H9 (cell line): ENCODE results near the gene PCDHGC5. TPM values are rescaled to one million over a fixed set of nuclear protein-coding genes. Genes with fewer than 3 reads are reported as not detected.

Experiments used
- DNase-seq: peaks from one replicate; pipeline ENCODE4 v3.0.0-alpha.2; 2017
- H2AFZ ChIP-seq: one replicate; pipeline ENCODE4 v1.6.1; 2013; ENCODE audit warnings: mild to moderate bottlenecking, low read length, control low read depth, moderate library complexity
- H2AK5ac ChIP-seq: 2 replicates; pipeline ENCODE4 v1.6.1; 2013; ENCODE audit warnings: low read length, control low read depth, mixed read lengths; ENCODE audit not compliant: insufficient read length
- H2BK120ac ChIP-seq: one replicate; pipeline ENCODE4 v1.6.1; 2013; ENCODE audit warnings: low read depth, mild to moderate bottlenecking, low read length, control low read depth, inconsistent platforms; ENCODE audit not compliant: poor library complexity, severe bottlenecking
- H2BK12ac ChIP-seq: 2 replicates; pipeline ENCODE4 v1.6.1; 2013; ENCODE audit warnings: low read length, control low read depth, mixed read lengths, low read depth; ENCODE audit not compliant: insufficient read length
- H2BK15ac ChIP-seq: 2 replicates; pipeline ENCODE4 v1.6.1; 2013; ENCODE audit warnings: low read depth, low read length, control low read depth
- H2BK20ac ChIP-seq: one replicate; pipeline ENCODE4 v1.6.1; 2013; ENCODE audit warnings: low read depth, mild to moderate bottlenecking, low read length, control low read depth, inconsistent platforms; ENCODE audit not compliant: poor library complexity, severe bottlenecking
- H2BK5ac ChIP-seq: 2 replicates; pipeline ENCODE4 v1.6.1; 2013; ENCODE audit warnings: low read length, control low read depth, mixed read lengths; ENCODE audit not compliant: insufficient read length
- H3K14ac ChIP-seq: 2 replicates; pipeline ENCODE4 v1.6.1; 2013; ENCODE audit warnings: low read length, control low read depth; ENCODE audit not compliant: insufficient read depth
- H3K18ac ChIP-seq: 2 replicates; pipeline ENCODE4 v1.6.1; 2013; ENCODE audit warnings: low read depth, mild to moderate bottlenecking, mixed read lengths, low read length, control low read depth; ENCODE audit not compliant: insufficient read length
- H3K23ac ChIP-seq: 2 replicates; pipeline ENCODE4 v1.6.1; 2013; ENCODE audit warnings: low read length, control low read depth, mixed read lengths, low read depth; ENCODE audit not compliant: insufficient read length
- H3K23me2 ChIP-seq: 2 replicates; pipeline ENCODE4 v1.6.1; 2013; ENCODE audit warnings: low read depth, mild to moderate bottlenecking, mixed read lengths, low read length, control low read depth; ENCODE audit not compliant: insufficient read length, poor library complexity, severe bottlenecking
- H3K27ac ChIP-seq: 2 replicates; pipeline ENCODE4 v1.5.1; 2013; ENCODE audit warnings: low read length, control low read depth, mixed read lengths, low read depth; ENCODE audit not compliant: insufficient read length
- H3K27me3 ChIP-seq: 2 replicates; pipeline ENCODE4 v1.6.1; 2013; ENCODE audit warnings: low read length, control low read depth, inconsistent platforms; ENCODE audit not compliant: insufficient read depth
- H3K4ac ChIP-seq: 2 replicates; pipeline ENCODE4 v1.6.1; 2013; ENCODE audit warnings: low read depth, mild to moderate bottlenecking, control low read depth, inconsistent platforms, low read length, moderate library complexity
- H3K4me1 ChIP-seq: 2 replicates; pipeline ENCODE4 v1.6.1; 2013; ENCODE audit warnings: low read length, control low read depth, inconsistent platforms; ENCODE audit not compliant: insufficient read depth
- H3K4me2 ChIP-seq: 2 replicates; pipeline ENCODE4 v1.6.1; 2013; ENCODE audit warnings: low read length, control low read depth, mixed read lengths; ENCODE audit not compliant: insufficient read length, insufficient read depth
- H3K56ac ChIP-seq: 2 replicates; pipeline ENCODE4 v1.6.1; 2013; ENCODE audit warnings: low read depth, mild to moderate bottlenecking, mixed read lengths, low read length, control low read depth; ENCODE audit not compliant: insufficient read length
- H3K79me1 ChIP-seq: 2 replicates; pipeline ENCODE4 v1.6.1; 2013; ENCODE audit warnings: low read depth, mild to moderate bottlenecking, moderate library complexity, low read length, control low read depth, inconsistent platforms; ENCODE audit not compliant: insufficient read depth, poor library complexity, severe bottlenecking
- H3K79me2 ChIP-seq: 2 replicates; pipeline ENCODE4 v1.6.1; 2013; ENCODE audit warnings: low read length, control low read depth, inconsistent platforms; ENCODE audit not compliant: insufficient read depth
- H3K9ac ChIP-seq: 2 replicates; pipeline ENCODE4 v1.6.1; 2013; ENCODE audit warnings: low read length, control low read depth, mixed read lengths; ENCODE audit not compliant: insufficient read length; ENCODE audit errors: extremely low read depth
- H3K9me3 ChIP-seq: one replicate; pipeline ENCODE4 v1.6.1; 2013; ENCODE audit warnings: low read depth, low read length, inconsistent platforms; ENCODE audit not compliant: control insufficient read depth
- H3T11ph ChIP-seq: one replicate; pipeline ENCODE4 v1.6.1; 2013; ENCODE audit warnings: mild to moderate bottlenecking, low read length, control low read depth, inconsistent platforms
- H4K20me1 ChIP-seq: one replicate; pipeline ENCODE4 v1.6.1; 2013; ENCODE audit not compliant: control insufficient read depth, insufficient read length, insufficient read depth
- H4K5ac ChIP-seq: 2 replicates; pipeline ENCODE4 v1.6.1; 2013; ENCODE audit warnings: low read depth, mild to moderate bottlenecking, mixed read lengths, low read length, control low read depth; ENCODE audit not compliant: insufficient read length
- H4K8ac ChIP-seq: replicated peaks from 2 replicates; pipeline ENCODE4 v1.6.1; 2013; ENCODE audit warnings: low read length, control low read depth, mixed read lengths, low read depth; ENCODE audit not compliant: insufficient read length
- H4K91ac ChIP-seq: 2 replicates; pipeline ENCODE4 v1.6.1; 2013; ENCODE audit warnings: low read depth, mild to moderate bottlenecking, moderate library complexity, mixed read lengths, low read length, control low read depth; ENCODE audit not compliant: insufficient read length
- H3K27ac Mint-ChIP-seq, 3 experiments: 2 replicates in 2 of 3; 3 replicates in 1 of 3; pipeline ENCODE4 v1.8.0; 2020 to 2021; ENCODE audit warnings: mixed read lengths in 3 of 3, mild to moderate bottlenecking in 1 of 3, moderate library complexity in 1 of 3
- H3K27me3 Mint-ChIP-seq: 2 replicates; pipeline ENCODE4 v1.8.0; 2021; ENCODE audit warnings: low read depth, mild to moderate bottlenecking, moderate library complexity, mixed read lengths
- H3K36me3 Mint-ChIP-seq, 3 experiments: 2 replicates in 2 of 3; 3 replicates in 1 of 3; pipeline ENCODE4 v1.8.0; 2020 to 2021; ENCODE audit warnings: low read depth in 3 of 3, mixed read lengths in 3 of 3; ENCODE audit not compliant: insufficient read depth in 1 of 3
- H3K4me1 Mint-ChIP-seq, 2 experiments: 2 replicates each; pipeline ENCODE4 v1.8.0; 2020; ENCODE audit warnings: mixed read lengths in 2 of 2
- H3K4me3 Mint-ChIP-seq, 2 experiments: 2 replicates in 1 of 2; 3 replicates in 1 of 2; pipeline ENCODE4 v1.8.0; 2020 to 2021; ENCODE audit warnings: mild to moderate bottlenecking in 2 of 2, mixed read lengths in 2 of 2, moderate library complexity in 1 of 2
- H3K9me3 Mint-ChIP-seq, 2 experiments: 2 replicates in 1 of 2; 3 replicates in 1 of 2; pipeline ENCODE4 v1.8.0; 2020; ENCODE audit warnings: mild to moderate bottlenecking in 2 of 2, mixed read lengths in 2 of 2, moderate library complexity in 1 of 2
- WGBS: extraction: QIAGEN DNeasy Blood & Tissue Kit; methylation state at CpG from one replicate; pipeline ENCODE4 v1.1.7; 2013; ENCODE audit warnings: missing lambda C conversion rate, low lambda C conversion rate, mixed read lengths; ENCODE audit not compliant: insufficient read length; ENCODE audit errors: extremely low coverage; 5-methylcytosine and 5-hydroxymethylcytosine counted together
- total RNA-seq: library from RNA; stranded (reverse); gene quantifications from 2 replicates; pipeline ENCODE4 v1.2.1, GENCODE V29; 2021
- TF ChIP-seq, protein P1 (sequence below): fragments of 200-600 bp; sonication (generic); conservative IDR thresholded peaks from 3 replicates; pipeline ENCODE4 v1.8.0; 2021; ENCODE audit warnings: antibody characterized with exemption, mild to moderate bottlenecking

PCDHGC5 gene
- total RNA-seq, 1 experiment from 2014 or later, result 0.66 TPM

DNA sequence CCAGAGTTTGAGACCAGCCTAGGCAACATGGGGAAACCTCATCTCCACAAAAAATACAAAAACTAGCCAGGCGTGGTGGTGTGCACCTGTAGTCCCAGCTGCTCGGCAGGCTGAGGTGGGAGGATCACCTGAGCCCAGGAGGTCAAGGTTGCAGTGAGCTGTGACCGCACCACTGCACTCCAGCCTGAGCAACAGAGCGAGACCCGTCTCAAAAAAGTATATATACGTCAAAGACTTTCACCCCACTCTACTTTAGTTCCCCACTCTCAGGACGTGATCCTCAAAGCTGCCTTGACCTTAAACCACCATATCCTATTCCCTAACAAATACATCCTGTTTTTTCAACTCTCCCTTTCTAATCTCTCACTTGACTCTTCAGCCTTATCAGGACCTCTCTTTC lies 41.0 kb downstream of the PCDHGC5 start:
- H3K18ac ChIP-seq, result no peak overlapping the region
- H2BK12ac ChIP-seq, result no peak overlapping the region

More for the DNA sequence above, 41.0 kb downstream of the PCDHGC5 start:
- Mint-ChIP-seq H3K27ac (no peak overlapping the region), H3K27me3 (no peaks in the 10 kb centered on the region), H3K9me3 (no peaks in the 10 kb centered on the region), H3K4me1 (peaks cover 9 to 13% of the 10 kb centered on the region in 2 experiments), H3K4me3 (no peak overlapping the region), H3K36me3 (peaks cover 22 to 39% (median 37%) of the 10 kb centered on the region in 3 experiments; a peak in 6 of 7 replicates)
- H3K14ac ChIP-seq, result no peak overlapping the region
- no peaks in the 10 kb centered on the region for H3K79me2 ChIP-seq
- H2BK5ac ChIP-seq, result no peak overlapping the region
- H3K56ac ChIP-seq, result no peak overlapping the region
- no peaks in the 10 kb centered on the region for H3K9me3 ChIP-seq
- H3K79me1 ChIP-seq, result no peaks in the 10 kb centered on the region
- no peak overlapping the region for H2BK15ac ChIP-seq
- no peak overlapping the region for H3T11ph ChIP-seq
- H2AK5ac ChIP-seq, result no peak overlapping the region
- no peak overlapping the region for H4K8ac ChIP-seq
- no peaks in the 10 kb centered on the region for H3K23me2 ChIP-seq
- H3K27ac ChIP-seq, result no peak overlapping the region
- no peak overlapping the region for H3K4me2 ChIP-seq
- no peak overlapping the region for H2BK120ac ChIP-seq
- H2BK20ac ChIP-seq, result no peak overlapping the region
- TF ChIP-seq, protein P1, sequence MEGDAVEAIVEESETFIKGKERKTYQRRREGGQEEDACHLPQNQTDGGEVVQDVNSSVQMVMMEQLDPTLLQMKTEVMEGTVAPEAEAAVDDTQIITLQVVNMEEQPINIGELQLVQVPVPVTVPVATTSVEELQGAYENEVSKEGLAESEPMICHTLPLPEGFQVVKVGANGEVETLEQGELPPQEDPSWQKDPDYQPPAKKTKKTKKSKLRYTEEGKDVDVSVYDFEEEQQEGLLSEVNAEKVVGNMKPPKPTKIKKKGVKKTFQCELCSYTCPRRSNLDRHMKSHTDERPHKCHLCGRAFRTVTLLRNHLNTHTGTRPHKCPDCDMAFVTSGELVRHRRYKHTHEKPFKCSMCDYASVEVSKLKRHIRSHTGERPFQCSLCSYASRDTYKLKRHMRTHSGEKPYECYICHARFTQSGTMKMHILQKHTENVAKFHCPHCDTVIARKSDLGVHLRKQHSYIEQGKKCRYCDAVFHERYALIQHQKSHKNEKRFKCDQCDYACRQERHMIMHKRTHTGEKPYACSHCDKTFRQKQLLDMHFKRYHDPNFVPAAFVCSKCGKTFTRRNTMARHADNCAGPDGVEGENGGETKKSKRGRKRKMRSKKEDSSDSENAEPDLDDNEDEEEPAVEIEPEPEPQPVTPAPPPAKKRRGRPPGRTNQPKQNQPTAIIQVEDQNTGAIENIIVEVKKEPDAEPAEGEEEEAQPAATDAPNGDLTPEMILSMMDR, result no peak
- no peaks in the 10 kb centered on the region for H4K20me1 ChIP-seq
- no peak for DNase-seq
- no peak overlapping the region for H3K23ac ChIP-seq
- H3K9ac ChIP-seq, result no peak overlapping the region
- H3K27me3 ChIP-seq, result no peaks in the 10 kb centered on the region
- H3K4me1 ChIP-seq, result no peaks in the 10 kb centered on the region; the same call in 1 of the 2 replicates
- H2AFZ ChIP-seq, result no peak overlapping the region
- H4K5ac ChIP-seq, result no peak overlapping the region
- H4K91ac ChIP-seq, result no peak overlapping the region
- no peak overlapping the region for H3K4ac ChIP-seq
- no CpG with 5 or more reads among the region's 7 CpGs for WGBS
